Adipocyte (in vitro differentiated cells): ENCODE results near the gene PRF1.
"Not testable (repeated sequence)": the region's sequence is repeated elsewhere in the genome, so short reads cannot be mapped to it uniquely, and the experiment has no call there.

Experiments used
- DNase-seq: peaks from one replicate; pipeline ENCODE4 v3.0.0-alpha.2; 2015; ENCODE audit warnings: low read depth
- H3K27me3 ChIP-seq: replicated peaks from 2 replicates; pipeline ENCODE4 v1.7.0; 2013; ENCODE audit warnings: mild to moderate bottlenecking, low read length, moderate library complexity; ENCODE audit not compliant: control insufficient read depth, insufficient read depth
- H3K36me3 ChIP-seq: 2 replicates; pipeline ENCODE4 v1.7.0; 2013; ENCODE audit warnings: low read length, mild to moderate bottlenecking, moderate library complexity; ENCODE audit not compliant: control insufficient read depth, insufficient read depth, severe bottlenecking
- H3K4me1 ChIP-seq: 2 replicates; pipeline ENCODE4 v1.7.0; 2013; ENCODE audit warnings: mild to moderate bottlenecking, low read length, moderate library complexity; ENCODE audit not compliant: control insufficient read depth, insufficient read depth
- H3K4me3 ChIP-seq: 2 replicates; pipeline ENCODE4 v1.7.0; 2013; ENCODE audit warnings: mild to moderate bottlenecking, low read length, moderate library complexity
- H3K9ac ChIP-seq: 2 replicates; pipeline ENCODE4 v1.7.0; 2013; ENCODE audit warnings: mild to moderate bottlenecking, low read length, moderate library complexity
- H3K9me3 ChIP-seq: 2 replicates; pipeline ENCODE4 v1.7.0; 2013; ENCODE audit warnings: mild to moderate bottlenecking, low read length, moderate library complexity; ENCODE audit not compliant: control insufficient read depth

Gene PRF1

GRCh38 chr10:70583669-70584037, 18.9 kb downstream of the PRF1 start:
- no peaks in the 10 kb centered on the region for H3K9me3 ChIP-seq
- no peak overlapping the region for H3K4me3 ChIP-seq
- H3K4me1 ChIP-seq, result peaks cover 8% of the 10 kb centered on the region
- no peaks in the 10 kb centered on the region for H3K36me3 ChIP-seq
- no peak for DNase-seq
- H3K9ac ChIP-seq, result no peak overlapping the region
- H3K27me3 ChIP-seq, result no peaks in the 10 kb centered on the region

- no peak for DNase-seq
These were observed 19.5 kb downstream of the PRF1 start for GRCh38 chr10:70582793-70583668.

DNA sequence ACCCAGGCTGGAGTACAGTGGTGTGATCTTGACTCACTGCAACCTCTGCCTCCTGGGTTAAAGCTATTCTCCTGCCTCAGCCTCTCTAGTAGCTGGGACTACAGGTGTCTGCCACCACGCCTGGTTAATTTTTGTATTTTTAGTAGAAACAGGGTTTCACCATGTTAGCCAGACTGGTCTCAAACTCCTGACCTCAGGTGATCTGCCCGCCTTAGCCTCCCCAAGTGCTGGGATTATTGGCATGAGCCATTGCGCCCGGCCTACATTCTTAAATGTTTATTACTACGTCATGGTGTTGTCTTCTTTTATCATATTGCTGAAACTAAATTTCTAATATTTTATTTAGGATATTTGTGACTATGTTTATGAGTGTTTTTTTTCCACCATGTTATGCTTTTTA, 21.4 kb downstream of the PRF1 start:
- not testable (repeated sequence) for DNase-seq, H3K4me3 ChIP-seq, H3K36me3 ChIP-seq, H3K27me3 ChIP-seq, H3K9me3 ChIP-seq, H3K9ac ChIP-seq
- peaks cover 15% of the 10 kb centered on the region for H3K4me1 ChIP-seq

More at GRCh38 chr10:70582793-70583668, 19.5 kb downstream of the PRF1 start:
- Histone ChIP-seq H3K9ac (no peak overlapping the region), H3K9me3 (no peaks in the 10 kb centered on the region), H3K4me3 (no peak overlapping the region), H3K27me3 (no peaks in the 10 kb centered on the region), H3K4me1 (peaks cover 8% of the 10 kb centered on the region), H3K36me3 (no peaks in the 10 kb centered on the region)

DNA sequence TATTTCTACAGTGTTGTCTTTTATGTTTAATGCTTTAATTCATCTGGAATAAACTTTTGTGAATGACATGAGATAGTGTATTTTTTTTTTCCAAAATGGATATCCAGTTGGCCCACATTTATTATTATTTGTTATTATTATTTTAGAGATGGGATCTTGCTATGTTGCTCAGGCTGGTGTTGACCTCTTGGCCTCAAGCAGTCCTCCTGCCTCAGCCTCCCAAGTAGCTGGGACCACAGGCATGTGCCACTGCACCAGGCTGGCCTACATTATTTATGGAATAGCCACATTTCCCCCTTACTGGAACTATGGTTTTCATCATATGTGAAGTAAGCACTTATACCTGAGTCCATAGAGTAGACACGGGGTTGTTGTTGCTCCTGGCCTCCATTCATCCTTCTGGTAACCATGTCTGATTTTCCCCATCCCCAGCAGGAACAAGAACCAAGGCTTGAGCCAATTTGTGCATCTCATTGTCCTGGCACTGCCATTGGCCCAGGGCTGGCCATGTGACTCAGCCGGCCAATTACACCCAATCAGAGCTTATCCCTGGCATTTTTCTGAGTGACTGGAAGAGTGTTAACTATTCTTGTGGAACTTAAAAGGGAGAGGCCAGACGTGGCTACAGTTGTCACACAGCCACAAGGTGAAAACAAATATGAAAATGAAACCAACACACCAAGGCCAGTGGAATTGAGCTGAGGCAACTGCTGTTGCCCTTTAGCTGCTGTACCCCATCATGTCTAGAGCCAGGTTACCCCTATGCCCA, 23.1 kb downstream of the PRF1 start:
- DNase-seq, result no peak
- peaks cover 14% of the 10 kb centered on the region for H3K4me1 ChIP-seq

GRCh38 chr10:70578371-70578947, 24.1 kb downstream of the PRF1 start:
- DNase-seq, result peak; percentile 51
- H3K4me1 ChIP-seq, result peaks cover 14% of the 10 kb centered on the region
- H3K9me3 ChIP-seq, result no peaks in the 10 kb centered on the region
- peaks cover 1% of the 10 kb centered on the region for H3K27me3 ChIP-seq
- H3K4me3 ChIP-seq, result no peak overlapping the region
- no peaks in the 10 kb centered on the region for H3K36me3 ChIP-seq
- no peak overlapping the region for H3K9ac ChIP-seq

More for the DNA sequence above, 23.1 kb downstream of the PRF1 start:
- H3K27me3 ChIP-seq, result no peaks in the 10 kb centered on the region
- H3K36me3 ChIP-seq, result no peaks in the 10 kb centered on the region
- H3K9me3 ChIP-seq, result no peaks in the 10 kb centered on the region
- no peak overlapping the region for H3K9ac ChIP-seq
- H3K4me3 ChIP-seq, result no peak overlapping the region

DNA sequence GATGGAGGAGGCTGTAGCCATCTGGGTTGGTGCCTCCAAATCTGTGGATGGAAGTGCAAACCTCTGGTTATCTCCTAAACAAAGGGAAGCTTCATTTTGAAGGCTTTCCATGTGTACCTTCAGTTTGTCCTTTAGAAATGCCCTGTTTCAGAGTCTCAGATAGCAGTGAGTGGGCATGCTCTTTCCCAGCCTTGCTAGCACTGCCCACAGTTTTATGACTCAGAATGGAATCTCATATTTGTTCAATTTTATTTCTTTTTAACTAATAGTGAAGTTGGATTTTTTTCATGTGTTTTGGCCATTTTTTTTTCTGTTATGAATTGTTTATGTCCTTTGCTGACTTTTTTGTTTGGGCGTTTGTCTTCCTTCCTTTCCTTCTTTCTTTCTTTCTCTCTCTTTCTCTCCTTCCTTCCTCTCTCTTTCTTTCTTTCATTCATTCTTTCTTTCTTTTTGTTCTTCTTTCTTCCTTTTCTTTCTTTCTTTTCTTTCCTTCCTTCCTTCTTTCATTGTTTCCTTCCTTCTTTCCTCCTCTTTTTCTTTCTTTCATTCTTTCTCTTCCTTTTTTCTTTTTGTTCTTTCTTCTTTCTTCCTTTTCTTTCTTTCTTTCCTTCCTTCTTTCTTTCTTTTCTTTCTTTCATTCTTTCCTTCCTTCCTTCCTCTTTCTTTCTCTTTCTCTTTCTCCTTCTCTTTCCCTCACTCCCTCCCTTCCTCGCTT, 25.6 kb downstream of the PRF1 start:
- Histone ChIP-seq H3K27me3 (peaks cover 3% of the 10 kb centered on the region), H3K4me3 (no peak overlapping the region), H3K4me1 (peaks cover 14% of the 10 kb centered on the region), H3K9me3 (no peaks in the 10 kb centered on the region), H3K9ac (no peak overlapping the region), H3K36me3 (no peaks in the 10 kb centered on the region)
- peak; percentile 61 for DNase-seq

GRCh38 chr10:70575874-70576802, 26.4 kb downstream of the PRF1 start:
- Histone ChIP-seq H3K9me3 (no peaks in the 10 kb centered on the region), H3K9ac (no peak overlapping the region), H3K4me3 (no peak overlapping the region), H3K27me3 (peaks cover 5% of the 10 kb centered on the region), H3K36me3 (no peaks in the 10 kb centered on the region), H3K4me1 (peaks cover 14% of the 10 kb centered on the region)
- DNase-seq, result peak; percentile 42

DNA sequence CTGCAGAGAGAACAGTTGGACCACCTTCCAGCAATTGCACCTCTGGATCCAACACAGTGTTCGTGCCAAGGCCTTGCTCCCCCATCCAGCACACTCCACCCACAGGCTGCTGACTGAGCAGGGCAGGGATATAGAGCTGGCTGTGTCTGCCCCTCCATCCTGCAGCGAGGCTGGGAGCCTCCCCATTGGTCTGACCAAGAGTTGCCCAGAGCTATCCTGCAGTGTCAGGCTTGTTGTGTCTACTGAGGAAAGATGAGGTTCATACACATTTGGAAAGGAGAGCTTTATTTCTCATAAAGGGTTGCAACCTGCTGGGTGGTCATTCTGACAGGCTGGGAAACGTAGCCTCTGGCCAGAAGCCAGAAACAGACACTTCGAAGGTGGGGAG, 27.1 kb downstream of the PRF1 start:
- Histone ChIP-seq H3K9ac (no peak overlapping the region), H3K27me3 (peaks cover 7% of the 10 kb centered on the region), H3K4me1 (peaks cover 14% of the 10 kb centered on the region), H3K9me3 (no peaks in the 10 kb centered on the region), H3K36me3 (no peaks in the 10 kb centered on the region), H3K4me3 (no peak overlapping the region)
- DNase-seq, result no peak

- Histone ChIP-seq H3K9ac (no peak overlapping the region), H3K4me1 (peaks cover 14% of the 10 kb centered on the region), H3K9me3 (no peaks in the 10 kb centered on the region), H3K4me3 (no peak overlapping the region), H3K27me3 (peaks cover 7% of the 10 kb centered on the region), H3K36me3 (no peaks in the 10 kb centered on the region)
- no peak for DNase-seq
These were observed 28.7 kb downstream of the PRF1 start for GRCh38 chr10:70573599-70574506.
